GM19328 (cell line): Measurements from ENCODE around the gene NLRP9.
"Not testable (repeated sequence)": the region's sequence is repeated elsewhere in the genome, so short reads cannot be mapped to it uniquely, and the experiment has no call there.

ENCODE experiments used
- ATAC-seq: cut with Tn5 transposase; IDR thresholded peaks from one replicate; pipeline ENCODE4 v1.9.1; 2021; ENCODE audit warnings: mild to moderate bottlenecking, moderate library complexity; ENCODE audit not compliant: unreplicated experiment

The NLRP9 gene

GRCh38 chr19:55738302-55738701, at the start of gene NLRP9:
TSS of gene NLRP9 (minus strand) at chr19:55738402. CDS start at chr19:55738374, 28 bp downstream.
- no peak for ATAC-seq

GRCh38 chr19:55781112-55781511, 42.9 kb upstream of the NLRP9 start:
- no peak for ATAC-seq

GRCh38 chr19:55778331-55778730, 40.1 kb upstream of the NLRP9 start:
- ATAC-seq, result no peak

DNA sequence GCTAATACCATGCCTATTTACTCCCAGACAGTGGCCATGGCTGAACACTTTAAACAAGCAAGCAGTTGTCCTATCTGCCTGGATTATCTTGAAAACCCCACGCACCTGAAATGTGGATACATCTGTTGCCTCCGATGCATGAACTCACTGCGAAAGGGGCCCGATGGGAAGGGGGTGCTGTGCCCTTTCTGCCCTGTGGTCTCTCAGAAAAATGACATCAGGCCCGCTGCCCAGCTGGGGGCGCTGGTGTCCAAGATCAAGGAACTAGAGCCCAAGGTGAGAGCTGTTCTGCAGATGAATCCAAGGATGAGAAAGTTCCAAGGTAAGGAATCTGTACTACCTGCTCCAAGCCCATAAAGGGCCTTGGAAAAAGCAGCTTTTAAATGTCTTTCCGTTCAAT, 39.3 kb upstream of the NLRP9 start:
- ATAC-seq, result no peak

- not testable (repeated sequence) for ATAC-seq
These were observed 31.4 kb upstream of the NLRP9 start for GRCh38 chr19:55769632-55770031.

- not testable (repeated sequence) for ATAC-seq
These were observed 30.6 kb upstream of the NLRP9 start, which contains the start of gene RFPL4AL1 for GRCh38 chr19:55768818-55769217. TSS of gene RFPL4AL1 (plus strand) at chr19:55769118. CDS start at chr19:55771805, 2,687 bp downstream.

GRCh38 chr19:55766466-55766865, 28.3 kb upstream of the NLRP9 start:
- ATAC-seq, result no peak

GRCh38 chr19:55758797-55759196, 20.6 kb upstream of the NLRP9 start, which contains the start of gene RFPL4A:
TSS of gene RFPL4A (plus strand) at chr19:55759097. CDS start at chr19:55761801, 2,704 bp downstream.
- not testable (repeated sequence) for ATAC-seq

DNA sequence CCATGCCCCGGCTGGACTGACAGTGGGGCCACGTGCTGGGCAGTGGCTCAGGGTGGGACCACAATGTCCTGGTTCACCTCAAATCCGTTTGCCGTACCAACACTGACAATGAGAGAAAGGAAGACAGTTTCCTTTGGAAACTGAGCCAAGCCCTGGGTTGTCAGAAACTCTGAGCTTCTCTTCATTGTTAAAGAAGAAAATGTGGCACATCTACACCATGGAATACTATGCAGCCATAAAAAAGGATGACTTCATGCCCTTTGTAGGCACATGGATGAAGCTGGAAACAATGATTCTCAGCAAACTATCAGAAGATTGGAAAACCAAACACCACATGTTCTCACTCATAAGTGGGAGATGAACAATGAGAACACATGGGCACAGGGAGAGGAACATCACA, 18.6 kb upstream of the NLRP9 start:
- not testable (repeated sequence) for ATAC-seq

DNA sequence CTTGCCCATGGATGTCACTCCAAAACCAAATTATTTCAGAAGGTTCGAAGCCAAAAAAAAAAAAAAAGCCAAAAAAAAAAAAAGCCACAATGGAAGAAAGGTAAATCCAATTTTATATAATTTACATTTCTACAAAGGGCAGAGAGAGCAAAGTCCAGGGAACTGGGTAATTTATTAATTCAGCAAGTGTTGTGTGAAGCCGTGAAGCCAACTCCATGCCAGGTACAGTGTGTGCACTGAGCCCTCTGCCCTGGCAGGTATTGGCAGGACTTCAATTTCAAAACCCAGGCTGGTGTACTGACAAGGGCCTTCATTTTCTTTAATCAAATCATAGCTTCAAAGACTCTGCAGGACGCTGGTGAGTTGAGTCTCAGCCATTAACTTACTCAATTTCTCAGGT, 15.2 kb upstream of the NLRP9 start:
- no peak for ATAC-seq

DNA sequence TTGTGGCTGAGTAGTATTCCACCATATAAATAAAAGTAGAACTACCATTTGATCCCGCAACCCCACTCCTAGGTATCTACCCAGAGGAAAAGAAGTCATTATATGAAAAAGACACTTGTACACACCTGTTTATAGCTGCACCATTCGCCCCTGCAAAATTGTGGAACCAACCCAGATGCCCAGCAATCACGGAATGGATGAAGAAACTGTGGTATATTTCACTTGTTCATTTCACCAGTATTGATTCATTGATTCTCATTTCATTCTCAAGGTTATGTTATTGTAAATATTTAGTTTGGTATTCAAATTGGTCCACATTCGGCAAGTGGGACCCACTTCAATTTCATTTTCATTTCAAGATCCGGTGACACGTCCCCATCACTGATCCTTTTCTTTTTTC, 12.5 kb upstream of the NLRP9 start:
- ATAC-seq, result no peak

DNA sequence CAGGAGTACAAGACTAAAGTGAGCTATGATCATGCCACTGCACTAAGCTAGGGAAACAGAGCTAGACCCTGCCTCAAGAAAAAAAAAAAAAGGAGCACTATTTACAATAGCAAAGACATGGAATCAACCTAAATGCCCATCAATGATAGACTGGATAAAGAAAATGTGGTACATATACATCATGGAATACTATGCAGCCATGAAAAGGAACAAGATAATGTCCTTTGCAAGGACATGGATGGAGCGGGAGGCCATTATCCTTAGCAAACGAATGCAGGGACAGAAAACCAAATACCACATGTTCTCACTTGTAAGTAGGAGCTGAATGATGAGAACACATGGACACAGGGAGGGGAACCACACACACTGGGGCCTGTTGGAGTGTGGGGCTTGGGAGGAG, 7.8 kb downstream of the NLRP9 start:
- not testable (repeated sequence) for ATAC-seq

- no peak for ATAC-seq
These were observed 14.7 kb downstream of the NLRP9 start for GRCh38 chr19:55723491-55723890.

DNA sequence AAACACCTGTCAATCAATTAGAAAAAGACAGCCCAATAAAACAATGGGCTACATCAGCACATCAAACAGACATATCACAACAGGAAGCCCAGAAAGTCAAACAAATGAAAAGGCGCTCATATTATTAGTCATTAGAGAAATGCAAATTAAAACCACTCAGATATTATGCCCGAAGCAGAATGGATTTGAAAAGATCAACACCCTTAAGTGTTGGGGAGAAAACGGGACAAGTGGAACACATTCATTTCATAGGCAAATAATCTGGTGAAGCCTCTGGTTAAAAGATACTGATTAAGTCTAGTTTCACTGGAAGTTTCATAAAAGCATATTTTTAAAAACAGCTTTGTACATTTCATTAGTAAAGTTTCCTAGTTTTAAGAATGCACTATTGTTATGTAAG, 17.4 kb downstream of the NLRP9 start:
- ATAC-seq, result no peak

DNA sequence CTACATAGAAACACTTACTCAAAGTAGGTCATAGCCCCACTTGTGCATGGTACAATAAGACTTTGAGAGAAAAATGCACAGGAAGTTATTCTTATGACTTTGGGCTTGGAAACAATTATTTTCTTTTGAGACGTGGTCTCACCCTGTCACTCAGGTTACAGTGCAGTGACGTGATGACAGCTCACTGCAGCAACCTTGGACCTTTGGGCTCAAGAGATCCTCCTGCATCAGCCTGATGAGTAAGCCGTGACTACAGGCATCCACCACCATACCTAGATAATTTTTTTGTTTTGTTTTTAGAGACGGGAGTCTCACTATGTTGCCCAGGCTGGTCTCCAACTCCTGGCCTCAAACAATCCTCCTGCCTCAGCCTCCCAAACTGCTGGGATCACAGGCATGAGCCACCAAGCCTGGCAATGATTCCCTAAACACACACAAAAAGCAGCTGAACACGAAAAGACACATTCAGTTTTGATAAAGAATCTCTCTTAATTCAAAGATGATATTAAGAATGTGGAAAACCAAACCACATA, 17.9 kb downstream of the NLRP9 start:
- no peak for ATAC-seq

GRCh38 chr19:55717879-55718711, 20.1 kb downstream of the NLRP9 start:
- ATAC-seq, result not testable (repeated sequence)

DNA sequence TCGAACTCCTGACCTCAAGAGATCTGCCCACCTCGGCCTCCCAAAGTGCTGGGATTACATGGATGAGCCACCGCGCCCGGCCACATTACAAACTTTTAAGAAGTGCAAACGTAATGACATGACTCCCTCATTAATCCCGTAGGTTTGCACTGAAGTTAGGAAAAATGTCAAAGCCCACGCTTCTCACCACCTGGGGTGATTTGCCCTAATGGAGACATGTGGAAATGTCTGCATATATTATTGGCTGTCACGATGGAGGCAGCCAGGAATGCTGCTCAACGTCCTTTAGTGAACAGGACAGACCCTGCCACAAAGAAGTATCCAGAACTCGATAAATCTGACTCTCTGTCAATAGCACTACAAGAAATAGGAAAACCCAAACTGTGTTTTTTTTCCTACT, 21.0 kb downstream of the NLRP9 start:
- no peak for ATAC-seq

DNA sequence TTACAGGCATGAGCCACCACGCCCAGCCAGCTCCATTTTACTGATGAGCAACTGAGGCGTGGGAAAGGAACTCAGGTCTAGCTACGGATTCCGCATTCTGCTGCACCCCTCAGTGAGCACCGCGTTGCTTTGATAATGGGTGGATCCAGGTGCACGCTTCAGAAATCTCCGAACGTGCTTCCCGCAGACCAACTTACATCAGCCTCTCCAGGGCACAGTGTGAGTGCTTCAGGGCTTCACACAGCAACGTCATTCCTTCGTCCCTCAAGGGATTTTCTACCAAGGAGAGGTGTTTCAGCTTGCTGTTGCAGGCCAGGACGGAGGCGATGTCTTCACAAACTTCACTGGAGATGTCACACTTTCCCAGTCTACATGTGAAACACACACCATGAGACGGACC, 21.7 kb downstream of the NLRP9 start:
- ATAC-seq, result no peak

- no peak for ATAC-seq
These were observed 25.2 kb downstream of the NLRP9 start for GRCh38 chr19:55712804-55713631.

DNA sequence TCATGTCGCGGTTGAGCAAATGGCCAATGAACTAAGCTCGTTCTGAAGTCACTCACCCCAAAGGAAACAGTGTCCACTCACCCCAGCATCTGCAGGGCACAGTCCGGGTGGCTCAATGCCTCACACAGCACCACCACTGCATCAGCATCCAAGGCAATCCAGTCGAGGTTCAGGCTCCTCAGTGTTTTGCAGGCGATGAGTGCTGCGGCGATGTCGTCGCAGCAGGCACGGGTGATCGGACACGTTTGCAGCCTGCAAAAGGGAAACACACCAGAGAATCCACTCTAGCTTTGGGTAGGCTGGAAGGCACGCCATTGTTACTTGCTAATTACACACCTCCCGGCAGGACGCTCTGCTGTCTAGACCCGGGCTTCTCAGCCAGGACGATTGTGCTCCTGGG, 26.5 kb downstream of the NLRP9 start:
- no peak for ATAC-seq

DNA sequence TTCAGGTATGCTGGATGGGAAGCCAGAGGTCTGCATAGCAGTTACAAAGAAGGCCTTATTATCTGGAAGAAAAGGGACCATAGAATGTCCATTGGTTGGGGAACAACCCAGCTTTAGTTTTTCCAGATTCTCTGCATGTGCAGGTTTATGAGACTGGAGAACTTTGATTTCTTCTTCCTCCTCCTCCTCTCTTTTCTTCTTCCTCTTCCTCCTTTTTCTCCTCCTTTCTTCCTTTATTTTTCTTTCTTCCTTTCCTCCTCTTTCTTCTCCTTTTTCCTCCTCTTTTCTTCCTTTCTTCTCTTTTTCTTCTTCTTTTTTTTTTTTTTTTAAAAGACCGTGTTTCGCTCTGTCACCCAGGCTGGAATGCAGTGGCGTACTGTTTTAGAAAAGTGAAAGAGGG, 32.2 kb downstream of the NLRP9 start:
- no peak for ATAC-seq
